Measurements from ENCODE around the gene BANK1. TPM values are rescaled to one million over a fixed set of nuclear protein-coding genes. Genes with fewer than 3 reads are reported as not detected.

BANK1 gene
- total RNA-seq, 1 experiment from 2014 or later = 0.48 TPM

DNA sequence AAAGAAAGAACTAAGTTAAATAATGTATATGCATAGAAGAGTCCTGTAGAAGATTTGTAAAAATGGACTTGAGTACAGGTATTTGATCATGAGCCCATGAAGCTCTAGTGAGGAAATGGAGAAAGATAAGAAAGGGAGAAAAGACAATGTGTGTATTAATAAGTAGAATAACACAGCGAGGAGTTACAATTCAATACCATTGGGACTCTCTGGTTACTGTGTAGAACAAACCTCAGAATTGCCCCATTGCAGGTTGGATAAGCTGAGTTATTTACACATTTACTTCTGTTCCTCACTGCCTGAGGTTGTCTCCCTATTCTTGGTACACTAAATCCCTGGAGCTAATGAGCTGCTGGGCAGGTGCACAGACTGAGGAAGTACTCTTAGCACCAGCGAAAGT, 33.3 kb downstream of the BANK1 start:
- DNase-seq (ENCODE audit: low spot score) = no peak

DNA sequence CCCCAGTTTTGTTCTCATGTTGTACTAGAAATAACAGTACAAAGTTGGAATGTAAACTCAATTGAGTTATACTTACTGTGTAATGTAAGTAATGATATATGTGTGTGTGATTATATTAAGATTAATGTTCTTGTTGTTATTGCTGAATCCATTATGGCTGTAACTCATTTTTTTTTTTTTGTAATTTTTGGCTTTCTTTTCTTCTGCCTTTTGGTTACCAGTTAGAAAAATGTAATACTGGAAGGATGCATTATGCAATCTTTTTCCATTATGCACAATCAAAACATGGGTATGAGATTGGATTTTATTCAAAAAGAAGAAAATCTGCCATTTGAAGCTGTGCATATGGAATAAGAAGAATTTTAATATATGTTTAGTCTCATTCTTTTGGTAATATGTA, 34.0 kb downstream of the BANK1 start:
- no peak for DNase-seq (ENCODE audit: low spot score)

- no peak for DNase-seq (ENCODE audit: low spot score)
These were observed 35.4 kb downstream of the BANK1 start for GRCh38 chr4:101825953-101826352.

DNA sequence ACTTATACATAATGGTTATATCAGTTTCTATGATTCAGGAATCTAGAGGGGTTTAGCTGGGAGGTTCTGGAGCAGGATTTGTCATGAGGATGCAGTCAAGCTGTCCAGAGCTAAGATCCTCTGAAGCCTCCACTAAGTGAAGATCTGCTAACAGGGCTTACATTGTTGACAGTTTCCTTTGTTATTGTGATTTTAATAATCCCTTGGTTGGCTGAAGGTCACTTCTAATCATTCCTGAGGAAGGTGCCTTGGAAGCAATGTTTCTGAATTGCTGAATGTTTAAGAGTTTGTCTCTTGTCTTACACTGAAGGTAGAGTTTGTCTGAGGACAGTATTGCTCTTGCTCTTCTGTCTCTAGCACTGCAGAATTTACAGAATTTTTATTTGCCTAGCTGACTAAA, 41.3 kb downstream of the BANK1 start:
- DNase-seq (ENCODE audit: low spot score) = no peak

DNA sequence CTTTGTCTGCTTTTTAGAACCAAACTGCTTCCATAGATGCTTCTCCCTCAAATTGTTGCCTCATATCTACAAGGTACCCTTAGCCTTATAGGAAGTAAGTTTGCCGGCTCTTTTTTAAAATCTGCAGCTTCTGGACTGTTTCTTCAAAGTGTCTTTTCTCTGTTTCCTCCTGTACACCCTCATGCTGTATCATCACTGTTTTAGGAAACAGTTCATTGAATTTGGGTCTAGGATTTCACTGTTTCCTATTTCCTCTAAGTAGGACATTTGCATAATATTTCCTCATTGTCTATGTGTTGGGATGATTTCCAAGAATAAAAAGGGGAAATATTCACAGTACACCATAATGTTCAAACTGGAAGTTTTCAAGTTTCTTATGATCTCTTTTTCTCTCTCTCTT, 43.0 kb downstream of the BANK1 start:
- DNase-seq (ENCODE audit: low spot score) = no peak

GRCh38 chr4:101835121-101835904, 44.8 kb downstream of the BANK1 start:
- peak; percentile 51 for DNase-seq (ENCODE audit: low spot score)

- no peak for DNase-seq (ENCODE audit: low spot score)
These were observed 52.5 kb downstream of the BANK1 start for GRCh38 chr4:101843054-101843453.

DNA sequence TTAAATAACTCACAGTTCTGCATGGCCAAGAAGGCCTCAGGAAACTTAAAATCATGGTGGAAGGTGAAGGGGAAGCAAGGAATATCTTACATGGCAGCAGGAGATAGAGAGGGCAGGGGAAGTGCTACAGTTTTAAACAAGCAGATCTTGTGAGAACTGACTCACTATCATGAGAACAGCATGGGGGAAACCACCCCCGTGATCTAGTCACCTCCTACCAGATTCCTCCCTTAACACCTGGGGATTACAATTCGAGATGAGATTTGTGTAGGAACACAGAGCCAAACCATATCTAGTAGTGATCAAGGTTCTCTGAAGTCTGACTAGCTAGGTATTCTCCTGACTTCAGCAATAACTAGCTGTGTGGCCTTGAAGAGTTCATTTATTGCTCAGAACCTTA, 56.0 kb downstream of the BANK1 start:
- DNase-seq (ENCODE audit: low spot score) = no peak

DNA sequence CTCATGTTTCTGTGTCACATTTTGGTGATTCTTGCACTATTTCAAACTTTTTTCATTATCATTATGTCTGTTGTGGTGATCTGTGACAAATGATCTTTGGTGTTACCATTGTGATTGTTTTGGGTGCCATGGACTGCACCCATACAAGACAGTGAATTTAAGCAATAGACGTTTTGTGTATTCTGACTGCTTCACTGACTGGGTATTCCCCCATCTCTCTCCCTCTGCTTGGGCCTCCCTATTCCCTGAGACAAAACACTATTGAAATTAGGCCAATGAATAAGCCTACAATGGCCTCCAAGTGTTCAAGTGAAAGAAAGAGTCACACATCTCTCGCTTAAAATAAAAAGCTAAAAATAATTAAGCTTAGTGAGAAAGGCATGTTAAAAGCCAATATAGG, 60.2 kb downstream of the BANK1 start:
- no peak for DNase-seq (ENCODE audit: low spot score)

- DNase-seq (ENCODE audit: low spot score) = no peak
These were observed 61.1 kb downstream of the BANK1 start for GRCh38 chr4:101851672-101852071.

DNA sequence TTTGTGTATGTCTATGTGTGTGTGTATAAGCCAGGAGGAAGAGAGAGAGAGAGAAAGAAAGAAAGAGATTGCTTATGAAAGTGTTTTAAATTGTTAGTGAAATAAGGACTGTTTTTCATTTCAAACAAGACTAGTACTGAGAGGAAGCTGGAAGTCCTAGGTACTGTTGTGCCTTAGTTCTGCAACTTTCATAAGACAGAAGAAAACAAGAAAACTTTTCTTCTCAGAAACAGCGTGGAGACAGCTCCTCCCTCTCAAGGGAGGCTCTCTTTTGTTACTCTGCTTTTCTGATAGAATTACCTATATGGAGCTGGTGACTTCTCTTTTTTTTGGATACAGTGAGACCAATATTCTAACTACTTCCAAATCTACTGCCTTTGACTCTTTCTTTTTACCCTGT, 62.5 kb downstream of the BANK1 start:
- no peak for DNase-seq (ENCODE audit: low spot score)

GRCh38 chr4:101853691-101854090, 63.2 kb downstream of the BANK1 start:
- DNase-seq (ENCODE audit: low spot score) = no peak

DNA sequence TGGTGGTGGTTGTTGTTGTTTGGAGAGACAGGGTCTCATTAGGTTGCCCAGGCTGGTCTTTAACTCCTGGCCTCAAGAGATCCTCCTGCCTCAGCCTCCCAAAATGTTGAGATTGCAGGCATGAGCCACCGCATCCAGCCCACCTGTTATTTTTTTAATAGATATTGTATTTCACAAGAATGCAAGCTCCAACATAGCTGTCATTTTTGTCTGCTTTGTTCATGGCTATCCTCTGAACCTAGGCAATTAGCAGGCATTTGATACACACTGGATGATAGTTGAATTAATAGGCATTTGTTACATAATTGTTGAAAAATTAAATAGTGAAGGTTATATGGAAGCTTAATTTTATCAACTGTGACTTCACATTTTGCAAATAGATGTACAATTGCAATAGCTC, 64.7 kb downstream of the BANK1 start:
- DNase-seq (ENCODE audit: low spot score) = no peak

GRCh38 chr4:101856149-101856548, 65.6 kb downstream of the BANK1 start:
- no peak for DNase-seq (ENCODE audit: low spot score)

GRCh38 chr4:101857176-101857575, 66.6 kb downstream of the BANK1 start:
- DNase-seq (ENCODE audit: low spot score) = no peak

DNA sequence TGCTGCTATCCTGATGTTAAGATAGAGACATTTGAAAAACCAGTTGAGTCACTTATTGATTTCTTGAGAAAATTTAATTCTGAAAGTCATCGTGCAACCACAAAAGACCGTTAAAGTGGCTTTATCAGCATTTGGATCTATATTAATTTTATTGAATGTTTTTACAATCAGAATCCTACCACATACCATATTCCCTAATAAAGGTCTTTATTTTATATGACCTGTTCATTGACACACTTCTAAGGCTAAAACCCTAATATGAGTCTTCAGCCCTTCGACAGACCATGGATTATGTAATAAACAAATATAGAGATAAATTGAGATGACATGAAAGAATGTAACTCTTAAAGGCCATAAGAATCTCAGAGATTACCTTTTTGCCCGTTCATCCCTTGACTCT, 68.1 kb downstream of the BANK1 start:
- DNase-seq (ENCODE audit: low spot score) = no peak

- DNase-seq (ENCODE audit: low spot score) = no peak
These were observed 72.1 kb downstream of the BANK1 start for GRCh38 chr4:101862595-101862994.

- DNase-seq (ENCODE audit: low spot score) = no peak
These were observed 74.1 kb downstream of the BANK1 start for GRCh38 chr4:101864660-101865059.

- DNase-seq (ENCODE audit: low spot score) = peak; percentile 45
These were observed 75.1 kb downstream of the BANK1 start for GRCh38 chr4:101865501-101866062.

DNA sequence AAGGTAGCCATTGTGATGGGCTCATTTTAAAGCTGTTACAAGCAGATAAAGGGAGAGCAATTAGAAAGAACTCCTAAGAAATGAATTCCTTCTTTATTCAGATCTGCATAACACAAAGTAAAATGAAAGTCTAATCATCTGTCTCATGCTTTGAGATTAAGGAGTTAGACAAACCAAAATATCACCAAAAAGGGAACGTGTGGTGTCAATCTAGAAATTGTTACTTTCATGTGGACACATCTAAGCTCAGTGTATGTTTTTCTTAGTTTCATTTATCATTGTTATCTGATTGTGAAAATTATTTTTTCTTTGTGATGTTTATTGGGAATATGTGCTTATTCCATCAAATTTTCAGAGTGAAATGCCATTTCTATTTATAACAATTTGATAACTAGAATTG, 80.3 kb downstream of the BANK1 start:
- DNase-seq (ENCODE audit: low spot score) = no peak

DNA sequence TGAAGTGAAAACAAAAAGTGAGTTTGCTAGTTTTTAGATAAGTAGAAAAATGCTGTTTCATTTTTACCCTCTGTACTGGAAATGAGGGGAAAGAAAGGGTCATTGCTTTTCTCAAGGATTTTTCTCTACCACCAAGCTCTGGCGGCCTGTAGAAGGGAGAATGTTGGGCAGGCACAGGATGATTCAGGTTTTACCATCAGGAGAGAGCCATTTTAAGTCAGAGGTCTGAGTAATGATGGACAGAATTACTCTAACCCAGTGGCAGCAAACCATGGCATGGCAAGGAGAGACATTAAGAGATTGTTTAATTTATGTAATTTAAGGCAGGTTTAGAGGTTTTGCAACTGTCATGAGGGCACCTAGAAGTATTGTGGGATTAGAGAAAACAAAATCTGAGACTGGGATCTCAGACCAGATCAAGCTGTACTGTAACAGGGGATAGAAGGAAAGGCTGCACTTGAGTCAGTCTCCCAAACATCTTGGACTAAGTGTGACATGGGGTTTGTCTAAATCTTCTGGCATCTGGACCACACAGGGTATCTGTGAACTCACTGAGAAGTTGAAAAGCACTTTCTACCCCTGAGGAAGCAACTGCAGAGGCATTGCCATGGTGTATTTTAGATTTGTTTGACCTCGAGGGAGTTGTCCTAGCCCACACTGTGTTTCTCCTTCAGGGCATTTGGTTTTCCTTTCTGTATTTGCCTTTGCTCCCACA, 81.6 kb downstream of the BANK1 start:
- peak; percentile 8 for DNase-seq (ENCODE audit: low spot score)

GRCh38 chr4:101885574-101885973, 95.0 kb downstream of the BANK1 start:
- no peak for DNase-seq (ENCODE audit: low spot score)

- no peak for DNase-seq (ENCODE audit: low spot score)
These were observed 96.3 kb downstream of the BANK1 start for GRCh38 chr4:101886826-101887225.

All from H4 (cell line).